Measurements from ENCODE around the gene CDH3. TPM values are rescaled to one million over a fixed set of nuclear protein-coding genes. Genes with fewer than 3 reads are reported as not detected.
A peak's percentile ranks its signal among the peaks of the same experiment; 100 is the strongest.

CDH3 gene
- total RNA-seq, 2 experiments from 2014 or later = 0.22 to 0.74 TPM

GRCh38 chr16:68644296-68644695 is 814 bp upstream of the CDH3 start:
- H3K27me3 ChIP-seq (ENCODE audit: control insufficient read depth in 1 of 2, insufficient read depth in 2 of 2, low read length in 2 of 2) = peaks cover 67 to 74% of the 10 kb centered on the region in 2 experiments
- POLR2A ChIA-PET = no interaction called here

GRCh38 chr16:68645494-68646388 is 631 bp downstream of the CDH3 start:
- intact Hi-C loops (cut with DNase I, micrococcal nuclease) = no loop called here
- TF ChIP-seq CTCF (IDR thresholded peaks at IDR 0.05) = no peak
- H3K36me3 Mint-ChIP-seq (ENCODE audit: low read depth) = no peaks in the 10 kb centered on the region
- POLR2A ChIA-PET = no interaction called here
- CTCF ChIA-PET = no interaction called here
- Histone ChIP-seq H3K27me3 (ENCODE audit: control insufficient read depth in 1 of 2, insufficient read depth in 2 of 2, low read length in 2 of 2) (peaks cover 67 to 80% of the 10 kb centered on the region in 2 experiments), H3K27ac (ENCODE audit: low read depth in 1 of 2, low read length in 2 of 2) (no peak overlapping the region), H3K9me3 (ENCODE audit: control insufficient read depth in 1 of 2, insufficient read depth in 1 of 2, low read length in 2 of 2) (peaks cover 0 to 21% of the 10 kb centered on the region in 2 experiments), H3K36me3 (ENCODE audit: insufficient read depth, low read length) (no peaks in the 10 kb centered on the region), H3K4me1 (ENCODE audit: insufficient read depth, low read length) (peaks cover 27% of the 10 kb centered on the region), H3K4me3 (ENCODE audit: low read length) (peak overlapping the region; percentile 38)
- no peaks in the 10 kb centered on the region for H3K9me3 Mint-ChIP-seq
- peak overlapping the region; percentile 30 for H3K4me3 Mint-ChIP-seq
- DNase-seq (no peak), ATAC-seq (ENCODE audit: poor library complexity) (no peak)
- peaks cover 20% of the 10 kb centered on the region for H3K4me1 Mint-ChIP-seq (ENCODE audit: low read depth)
- no peak overlapping the region for H3K27ac Mint-ChIP-seq
- peaks cover 81% of the 10 kb centered on the region for H3K27me3 Mint-ChIP-seq

More at GRCh38 chr16:68644296-68644695, 814 bp upstream of the CDH3 start:
- Histone ChIP-seq H3K9me3 (ENCODE audit: control insufficient read depth in 1 of 2, insufficient read depth in 1 of 2, low read length in 2 of 2) (peaks cover 0 to 18% of the 10 kb centered on the region in 2 experiments), H3K4me1 (ENCODE audit: insufficient read depth, low read length) (peaks cover 27% of the 10 kb centered on the region), H3K4me3 (ENCODE audit: low read length) (no peak overlapping the region), H3K36me3 (ENCODE audit: insufficient read depth, low read length) (no peaks in the 10 kb centered on the region), H3K27ac (ENCODE audit: low read depth in 1 of 2, low read length in 2 of 2) (no peak overlapping the region)
- DNase-seq (no peak), ATAC-seq (ENCODE audit: poor library complexity) (no peak)
- intact Hi-C loops (cut with DNase I, micrococcal nuclease) = no loop called here
- CTCF ChIA-PET = interaction anchor here (0.7 kb wide), 1 partner anchor 32 kb away, joined by 3 read pairs; no protein-coding TSS in a partner anchor
- no peak for TF ChIP-seq CTCF (IDR thresholded peaks at IDR 0.05)
- no peaks in the 10 kb centered on the region for H3K9me3 Mint-ChIP-seq
- no peak overlapping the region for H3K27ac Mint-ChIP-seq
- peaks cover 74% of the 10 kb centered on the region for H3K27me3 Mint-ChIP-seq
- H3K36me3 Mint-ChIP-seq (ENCODE audit: low read depth) = no peaks in the 10 kb centered on the region
- H3K4me3 Mint-ChIP-seq = peak overlapping the region; percentile 34
- peaks cover 20% of the 10 kb centered on the region for H3K4me1 Mint-ChIP-seq (ENCODE audit: low read depth)

- H3K9me3 Mint-ChIP-seq = no peaks in the 10 kb centered on the region
- Histone ChIP-seq H3K4me1 (ENCODE audit: insufficient read depth, low read length) (peaks cover 27% of the 10 kb centered on the region), H3K9me3 (ENCODE audit: control insufficient read depth in 1 of 2, insufficient read depth in 1 of 2, low read length in 2 of 2) (peaks cover 0 to 21% of the 10 kb centered on the region in 2 experiments), H3K27ac (ENCODE audit: low read depth in 1 of 2, low read length in 2 of 2) (no peak overlapping the region), H3K27me3 (ENCODE audit: control insufficient read depth in 1 of 2, insufficient read depth in 2 of 2, low read length in 2 of 2) (peaks cover 65 to 78% of the 10 kb centered on the region in 2 experiments), H3K4me3 (ENCODE audit: low read length) (no peak overlapping the region), H3K36me3 (ENCODE audit: insufficient read depth, low read length) (no peaks in the 10 kb centered on the region)
- no peaks in the 10 kb centered on the region for H3K36me3 Mint-ChIP-seq (ENCODE audit: low read depth)
- H3K4me1 Mint-ChIP-seq (ENCODE audit: low read depth) = peaks cover 20% of the 10 kb centered on the region
- peak overlapping the region; percentile 13 for H3K4me3 Mint-ChIP-seq
- POLR2A ChIA-PET = no interaction called here
- no peak for DNase-seq
- intact Hi-C loops (cut with DNase I, micrococcal nuclease) = no loop called here
- ATAC-seq (ENCODE audit: poor library complexity) = no peak
- H3K27me3 Mint-ChIP-seq = peaks cover 83% of the 10 kb centered on the region
- H3K27ac Mint-ChIP-seq = no peak overlapping the region
- TF ChIP-seq CTCF (IDR thresholded peaks at IDR 0.05) = no peak
- CTCF ChIA-PET = no interaction called here
Observed at GRCh38 chr16:68646953-68647659, 2.0 kb downstream of the CDH3 start.

Measured in CD4-positive, alpha-beta T cell (primary cell).